ENCODE measurements around the gene SCUBE3.

The SCUBE3 gene

DNA sequence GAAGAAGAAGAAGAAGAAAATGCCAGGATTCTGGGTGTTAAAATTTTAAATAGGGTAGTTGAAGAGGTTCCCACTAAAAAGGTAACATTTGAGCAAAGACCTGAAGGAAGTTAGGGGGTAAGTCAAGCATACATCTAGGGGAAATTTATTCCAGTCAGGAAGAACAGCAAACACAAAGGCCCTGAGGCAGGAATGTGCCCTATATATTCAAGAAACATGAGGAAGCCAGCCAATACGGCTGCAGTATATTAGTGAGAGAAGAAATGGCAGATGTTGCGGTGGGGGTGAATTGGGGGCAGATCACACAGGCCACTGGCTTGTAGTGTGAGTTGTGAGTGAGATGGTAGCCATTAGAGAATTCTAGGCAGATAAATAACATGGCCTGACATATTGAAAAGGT, 51.8 kb downstream of the SCUBE3 start:
- Histone ChIP-seq H3K4me1 (peaks cover 24% of the 10 kb centered on the region), H2AFZ (no peak overlapping the region), H3K27me3 (ENCODE audit: control insufficient read depth, insufficient read depth, low read length) (no peaks in the 10 kb centered on the region), H3K36me3 (ENCODE audit: control insufficient read depth, insufficient read depth, low read length) (no peaks in the 10 kb centered on the region), H3K9ac (no peak overlapping the region), H3K4me3 (ENCODE audit: low read depth, low read length) (no peak overlapping the region), H3K4me2 (ENCODE audit: low read length) (no peak overlapping the region), H3K9me3 (ENCODE audit: control insufficient read depth, low read length) (no peaks in the 10 kb centered on the region), H3K79me2 (peaks cover 29% of the 10 kb centered on the region), H3K27ac (no peak overlapping the region)
- TF ChIP-seq, protein P1, sequence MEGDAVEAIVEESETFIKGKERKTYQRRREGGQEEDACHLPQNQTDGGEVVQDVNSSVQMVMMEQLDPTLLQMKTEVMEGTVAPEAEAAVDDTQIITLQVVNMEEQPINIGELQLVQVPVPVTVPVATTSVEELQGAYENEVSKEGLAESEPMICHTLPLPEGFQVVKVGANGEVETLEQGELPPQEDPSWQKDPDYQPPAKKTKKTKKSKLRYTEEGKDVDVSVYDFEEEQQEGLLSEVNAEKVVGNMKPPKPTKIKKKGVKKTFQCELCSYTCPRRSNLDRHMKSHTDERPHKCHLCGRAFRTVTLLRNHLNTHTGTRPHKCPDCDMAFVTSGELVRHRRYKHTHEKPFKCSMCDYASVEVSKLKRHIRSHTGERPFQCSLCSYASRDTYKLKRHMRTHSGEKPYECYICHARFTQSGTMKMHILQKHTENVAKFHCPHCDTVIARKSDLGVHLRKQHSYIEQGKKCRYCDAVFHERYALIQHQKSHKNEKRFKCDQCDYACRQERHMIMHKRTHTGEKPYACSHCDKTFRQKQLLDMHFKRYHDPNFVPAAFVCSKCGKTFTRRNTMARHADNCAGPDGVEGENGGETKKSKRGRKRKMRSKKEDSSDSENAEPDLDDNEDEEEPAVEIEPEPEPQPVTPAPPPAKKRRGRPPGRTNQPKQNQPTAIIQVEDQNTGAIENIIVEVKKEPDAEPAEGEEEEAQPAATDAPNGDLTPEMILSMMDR (IDR thresholded peaks at IDR 0.05): no peak

DNA sequence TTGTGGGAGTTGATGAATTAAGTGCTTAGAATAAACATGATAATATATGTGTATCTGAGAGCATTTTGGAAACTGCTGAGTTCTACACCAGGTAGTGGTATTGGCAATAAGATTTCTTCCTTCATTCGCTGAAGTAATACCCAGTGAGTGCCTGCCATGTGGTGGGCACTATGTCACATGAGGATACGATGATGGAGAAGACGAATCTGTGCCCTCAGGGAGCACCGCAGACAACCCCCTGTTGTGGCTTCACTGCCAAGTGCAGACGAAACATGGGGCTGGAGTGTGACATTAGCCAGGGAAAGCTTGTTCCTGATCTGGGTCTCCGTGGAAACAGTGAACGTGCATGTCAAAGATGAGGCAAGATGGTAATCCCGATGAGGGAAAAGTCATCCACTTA, 53.7 kb downstream of the SCUBE3 start:
- no peak overlapping the region for H2AFZ ChIP-seq
- no peak overlapping the region for H3K4me3 ChIP-seq (ENCODE audit: low read depth, low read length)
- TF ChIP-seq, protein P1 (IDR thresholded peaks at IDR 0.05): no peak
- H3K9ac ChIP-seq: no peak overlapping the region
- H3K27me3 ChIP-seq (ENCODE audit: control insufficient read depth, insufficient read depth, low read length): no peaks in the 10 kb centered on the region
- peaks cover 35% of the 10 kb centered on the region for H3K79me2 ChIP-seq
- H3K27ac ChIP-seq: no peak overlapping the region
- H3K9me3 ChIP-seq (ENCODE audit: control insufficient read depth, low read length): no peaks in the 10 kb centered on the region
- no peaks in the 10 kb centered on the region for H3K36me3 ChIP-seq (ENCODE audit: control insufficient read depth, insufficient read depth, low read length)
- H3K4me1 ChIP-seq: peaks cover 17% of the 10 kb centered on the region
- H3K4me2 ChIP-seq (ENCODE audit: low read length): no peak overlapping the region

- H3K4me3 ChIP-seq (ENCODE audit: low read depth, low read length): no peak overlapping the region
- no peak overlapping the region for H3K4me2 ChIP-seq (ENCODE audit: low read length)
- H3K27ac ChIP-seq: no peak overlapping the region
- no peaks in the 10 kb centered on the region for H3K27me3 ChIP-seq (ENCODE audit: control insufficient read depth, insufficient read depth, low read length)
- peaks cover 17% of the 10 kb centered on the region for H3K4me1 ChIP-seq
- no peaks in the 10 kb centered on the region for H3K9me3 ChIP-seq (ENCODE audit: control insufficient read depth, low read length)
- H3K9ac ChIP-seq: no peak overlapping the region
- no peak overlapping the region for H2AFZ ChIP-seq
- TF ChIP-seq, protein P1 (IDR thresholded peaks at IDR 0.05): no peak
- H3K36me3 ChIP-seq (ENCODE audit: control insufficient read depth, insufficient read depth, low read length): no peaks in the 10 kb centered on the region
- H3K79me2 ChIP-seq: peaks cover 38% of the 10 kb centered on the region
Measured at GRCh38 chr6:35267897-35268296, 54.1 kb downstream of the SCUBE3 start.

- Histone ChIP-seq H3K4me2 (ENCODE audit: low read length) (no peak overlapping the region), H2AFZ (no peak overlapping the region), H3K27ac (no peak overlapping the region), H3K4me3 (ENCODE audit: low read depth, low read length) (no peak overlapping the region), H3K9ac (no peak overlapping the region), H3K36me3 (ENCODE audit: control insufficient read depth, insufficient read depth, low read length) (no peaks in the 10 kb centered on the region), H3K4me1 (no peaks in the 10 kb centered on the region), H3K9me3 (ENCODE audit: control insufficient read depth, low read length) (no peaks in the 10 kb centered on the region), H3K79me2 (peaks cover 40% of the 10 kb centered on the region), H3K27me3 (ENCODE audit: control insufficient read depth, insufficient read depth, low read length) (no peaks in the 10 kb centered on the region)
- TF ChIP-seq, protein P1 (IDR thresholded peaks at IDR 0.05): no peak
Measured at GRCh38 chr6:35272005-35272404, 58.2 kb downstream of the SCUBE3 start.

DNA sequence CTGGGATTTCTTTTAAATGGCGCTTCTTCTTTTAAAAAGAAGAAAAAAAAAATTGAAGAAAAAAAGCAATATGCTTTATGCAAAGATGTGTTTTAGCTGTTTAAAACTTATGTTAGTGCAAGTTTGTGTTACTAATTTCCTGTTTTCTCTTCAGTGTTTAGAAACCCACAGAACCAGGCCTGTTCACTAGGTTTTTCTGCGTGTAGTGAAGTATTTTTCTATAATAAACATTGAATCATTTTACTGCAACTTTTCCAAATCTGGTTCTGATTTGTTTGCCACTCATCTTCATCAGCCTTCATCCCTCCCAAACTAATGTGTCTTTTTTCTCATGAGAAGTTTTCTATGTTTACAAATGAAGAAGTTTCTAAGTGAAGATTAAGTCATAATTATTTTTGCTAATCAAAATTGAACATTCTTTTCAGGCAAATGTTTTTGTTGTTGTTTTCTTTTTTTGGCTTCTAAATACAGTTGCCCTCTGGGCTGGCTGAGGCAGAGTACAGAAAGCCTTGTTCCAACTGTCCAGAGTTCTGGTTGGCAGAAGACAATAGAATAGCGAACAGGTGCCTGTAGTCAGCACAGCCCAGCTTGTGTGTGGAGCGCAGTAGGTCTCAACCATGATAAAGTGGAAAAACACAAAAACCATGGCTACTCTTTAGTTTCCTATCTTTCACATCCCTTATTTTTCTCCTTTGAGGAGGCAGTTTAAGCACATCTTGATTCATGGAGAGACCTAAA, 60.2 kb downstream of the SCUBE3 start:
- Histone ChIP-seq H3K27ac (no peak overlapping the region), H2AFZ (no peak overlapping the region), H3K9ac (no peak overlapping the region)

More for the DNA sequence above, 60.2 kb downstream of the SCUBE3 start:
- H3K79me2 ChIP-seq: peaks cover 29% of the 10 kb centered on the region
- TF ChIP-seq, protein P1 (IDR thresholded peaks at IDR 0.05): no peak
- H3K4me2 ChIP-seq (ENCODE audit: low read length): no peak overlapping the region
- H3K4me1 ChIP-seq: no peaks in the 10 kb centered on the region
- no peaks in the 10 kb centered on the region for H3K36me3 ChIP-seq (ENCODE audit: control insufficient read depth, insufficient read depth, low read length)
- no peaks in the 10 kb centered on the region for H3K9me3 ChIP-seq (ENCODE audit: control insufficient read depth, low read length)
- no peaks in the 10 kb centered on the region for H3K27me3 ChIP-seq (ENCODE audit: control insufficient read depth, insufficient read depth, low read length)
- H3K4me3 ChIP-seq (ENCODE audit: low read depth, low read length): no peak overlapping the region

All from parathyroid adenoma (tissue), 2 donors.